HG03354 (cell line): ENCODE results near the gene TIMM22.

Experiments
- ATAC-seq: cut with Tn5 transposase; IDR thresholded peaks from one replicate; pipeline ENCODE4 v1.9.1; 2021; ENCODE audit warnings: mild to moderate bottlenecking; ENCODE audit not compliant: unreplicated experiment, poor library complexity, severe bottlenecking

The TIMM22 gene

DNA sequence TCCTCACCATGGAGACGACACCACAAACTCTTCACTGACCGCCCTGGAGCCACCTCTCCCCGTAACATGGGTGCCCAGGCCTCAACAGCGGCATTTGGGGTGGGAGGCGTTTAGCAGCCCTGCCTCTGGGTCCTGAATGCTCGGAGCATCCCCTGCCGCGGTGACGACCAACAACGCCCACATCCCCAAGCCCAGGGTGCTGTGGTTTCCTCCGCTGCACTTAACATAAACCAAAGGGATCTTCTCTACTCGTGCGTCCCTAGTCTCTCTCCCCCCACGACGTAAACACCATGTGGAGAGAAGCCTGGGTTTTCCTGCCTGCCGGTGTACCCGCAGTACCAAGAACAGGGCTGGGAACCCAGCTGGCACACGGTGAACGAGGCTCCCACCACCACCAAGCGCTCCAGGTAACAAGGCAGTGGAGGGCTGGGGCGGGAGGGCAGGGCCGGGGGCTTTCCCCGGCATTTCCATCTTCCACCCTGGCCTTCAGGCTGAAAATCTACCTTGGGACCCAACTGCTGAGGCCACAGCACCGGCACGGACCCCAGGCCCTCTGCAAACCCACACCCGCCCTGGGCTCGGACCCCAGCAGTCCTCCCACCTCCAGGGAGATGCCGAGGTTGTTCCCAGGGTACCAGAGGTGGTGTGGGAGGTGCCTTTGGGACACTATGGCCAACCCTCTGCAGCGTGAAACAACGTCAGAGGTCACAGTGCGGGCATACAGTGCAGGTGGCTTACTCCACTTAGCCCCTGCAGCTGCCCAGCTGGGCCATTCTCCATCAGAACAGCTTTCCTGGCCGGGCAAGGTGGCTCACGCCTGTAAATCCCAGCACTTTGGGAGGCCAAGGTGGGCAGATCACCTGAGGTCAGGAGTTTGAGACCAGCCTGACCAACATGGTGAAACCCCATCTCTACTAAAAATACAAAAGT lies 54.3 kb downstream of the TIMM22 start:
- no peak for ATAC-seq
